NCI-H2196 treated with DMSO at 0.1 percent for 48 hours (cell line): ENCODE data around the gene TMEM30B.

ENCODE experiments used
- DNase-seq: peaks from one replicate; lab custom pipeline; 2025; ENCODE audit not compliant: unreplicated experiment; lab: John Stamatoyannopoulos, UW

Gene TMEM30B

GRCh38 chr14:61238611-61239245 lies 42.4 kb downstream of the TMEM30B start:
- DNase-seq: no peak

GRCh38 chr14:61234215-61234916 lies 46.8 kb downstream of the TMEM30B start:
- no peak for DNase-seq

- no peak for DNase-seq
Measured at GRCh38 chr14:61233436-61233956, 47.6 kb downstream of the TMEM30B start.

GRCh38 chr14:61231810-61232209 lies 49.3 kb downstream of the TMEM30B start:
- DNase-seq: no peak

- DNase-seq: no peak
Measured at GRCh38 chr14:61229981-61230380, 51.2 kb downstream of the TMEM30B start.

- DNase-seq: peak; percentile 70
Measured at GRCh38 chr14:61229475-61229888, 51.7 kb downstream of the TMEM30B start.

- DNase-seq: no peak
Measured at GRCh38 chr14:61227884-61228591, 53.1 kb downstream of the TMEM30B start.
